ENCODE measurements around the gene KCTD1.

DNA sequence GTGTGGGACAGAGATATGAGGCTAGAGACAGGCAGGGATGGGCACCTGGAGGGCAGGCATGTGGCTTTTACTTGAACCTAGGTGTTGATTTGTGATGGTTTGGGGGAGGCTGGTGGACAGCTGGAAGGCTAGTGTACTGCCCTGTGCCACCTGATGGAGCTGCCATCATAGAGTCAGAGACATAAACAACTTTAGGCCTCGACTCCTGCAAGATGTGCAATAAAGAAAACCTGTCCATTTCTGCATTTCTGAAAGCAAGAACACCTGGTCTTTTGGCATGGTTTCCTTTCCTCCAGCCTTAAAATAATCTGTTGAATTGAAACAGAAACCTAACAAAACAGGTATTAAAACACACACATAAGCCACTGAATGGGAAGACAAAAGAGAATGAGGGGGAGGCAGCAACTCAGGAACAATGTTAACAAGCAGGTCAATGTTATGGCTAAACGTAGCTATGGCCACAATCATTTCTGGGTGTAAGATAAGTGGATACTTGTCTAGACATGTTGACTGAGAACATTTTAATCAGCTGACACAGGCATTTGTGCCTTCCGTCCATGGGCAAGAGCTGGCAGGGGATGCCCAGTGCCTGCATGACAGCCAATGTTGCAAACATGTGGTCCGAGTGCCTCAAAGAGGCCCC is 87.8 kb downstream of the KCTD1 start:
- TF ChIP-seq, protein P1, sequence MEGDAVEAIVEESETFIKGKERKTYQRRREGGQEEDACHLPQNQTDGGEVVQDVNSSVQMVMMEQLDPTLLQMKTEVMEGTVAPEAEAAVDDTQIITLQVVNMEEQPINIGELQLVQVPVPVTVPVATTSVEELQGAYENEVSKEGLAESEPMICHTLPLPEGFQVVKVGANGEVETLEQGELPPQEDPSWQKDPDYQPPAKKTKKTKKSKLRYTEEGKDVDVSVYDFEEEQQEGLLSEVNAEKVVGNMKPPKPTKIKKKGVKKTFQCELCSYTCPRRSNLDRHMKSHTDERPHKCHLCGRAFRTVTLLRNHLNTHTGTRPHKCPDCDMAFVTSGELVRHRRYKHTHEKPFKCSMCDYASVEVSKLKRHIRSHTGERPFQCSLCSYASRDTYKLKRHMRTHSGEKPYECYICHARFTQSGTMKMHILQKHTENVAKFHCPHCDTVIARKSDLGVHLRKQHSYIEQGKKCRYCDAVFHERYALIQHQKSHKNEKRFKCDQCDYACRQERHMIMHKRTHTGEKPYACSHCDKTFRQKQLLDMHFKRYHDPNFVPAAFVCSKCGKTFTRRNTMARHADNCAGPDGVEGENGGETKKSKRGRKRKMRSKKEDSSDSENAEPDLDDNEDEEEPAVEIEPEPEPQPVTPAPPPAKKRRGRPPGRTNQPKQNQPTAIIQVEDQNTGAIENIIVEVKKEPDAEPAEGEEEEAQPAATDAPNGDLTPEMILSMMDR (IDR thresholded peaks at IDR 0.05) = no peak
- no peak for TF ChIP-seq POLR2A (IDR thresholded peaks at IDR 0.05)
